ENCODE data around the gene CCDC183.
"Not testable (repeated sequence)": the region's sequence is repeated elsewhere in the genome, so short reads cannot be mapped to it uniquely, and the experiment has no call there.

CCDC183 gene

DNA sequence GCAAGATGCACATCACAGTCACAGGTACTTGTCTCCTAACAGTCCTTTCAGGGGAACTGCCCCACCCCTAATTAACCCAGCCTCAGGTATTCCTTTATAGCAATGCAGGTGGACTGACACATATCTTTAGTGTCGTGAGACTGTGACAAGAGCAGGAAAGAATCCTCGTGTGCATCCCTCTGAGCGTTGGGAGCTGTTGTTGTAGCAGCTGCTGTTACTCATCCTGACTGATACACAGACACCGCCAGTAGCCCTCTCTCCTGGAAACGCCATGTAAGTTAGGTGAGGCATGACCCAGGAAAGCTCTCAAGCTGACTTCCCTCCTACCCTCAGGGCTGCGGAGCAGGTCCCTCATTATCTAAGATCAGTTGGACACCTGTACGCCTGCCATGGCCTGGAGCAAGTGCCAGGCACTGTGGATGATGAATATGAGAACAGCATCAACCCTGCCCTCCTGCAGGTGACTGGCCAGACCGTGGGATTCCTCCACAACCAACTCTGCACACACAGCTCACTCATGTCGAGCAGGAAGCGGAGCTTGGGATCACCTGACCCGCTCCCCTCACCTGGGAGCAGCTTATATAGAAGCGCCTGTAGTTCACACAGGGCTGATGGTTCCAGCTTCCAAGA lies 21.6 kb upstream of the CCDC183 start:
- H3K36me3 ChIP-seq (ENCODE audit: insufficient read depth, low read length), result no peaks in the 10 kb centered on the region
- H3K4me3 ChIP-seq (ENCODE audit: low read length), result no peak overlapping the region
- no peak overlapping the region for H3K4me2 ChIP-seq (ENCODE audit: low read length)
- no peaks in the 10 kb centered on the region for H3K4me1 ChIP-seq (ENCODE audit: control insufficient read depth, insufficient read depth, low read length)
- H3K9me3 ChIP-seq (replicated peaks; ENCODE audit: low read length), result peaks cover 2% of the 10 kb centered on the region
- H3K27me3 ChIP-seq (ENCODE audit: control insufficient read depth, insufficient read depth, low read length), result peaks cover 36% of the 10 kb centered on the region
- H3K9ac ChIP-seq (ENCODE audit: low read depth, low read length), result no peak overlapping the region

GRCh38 chr9:136775191-136775590 lies 20.9 kb upstream of the CCDC183 start:
- Histone ChIP-seq H3K9me3 (replicated peaks; ENCODE audit: low read length) (peaks cover 2% of the 10 kb centered on the region), H3K4me1 (ENCODE audit: control insufficient read depth, insufficient read depth, low read length) (no peaks in the 10 kb centered on the region), H3K4me2 (ENCODE audit: low read length) (no peak overlapping the region), H3K27me3 (ENCODE audit: control insufficient read depth, insufficient read depth, low read length) (peaks cover 43% of the 10 kb centered on the region), H3K4me3 (ENCODE audit: low read length) (no peak overlapping the region), H3K36me3 (ENCODE audit: insufficient read depth, low read length) (no peaks in the 10 kb centered on the region), H3K9ac (ENCODE audit: low read depth, low read length) (no peak overlapping the region)

- no peaks in the 10 kb centered on the region for H3K36me3 ChIP-seq (ENCODE audit: insufficient read depth, low read length)
- no peak overlapping the region for H3K4me2 ChIP-seq (ENCODE audit: low read length)
- peaks cover 2% of the 10 kb centered on the region for H3K9me3 ChIP-seq (replicated peaks; ENCODE audit: low read length)
- no peak overlapping the region for H3K9ac ChIP-seq (ENCODE audit: low read depth, low read length)
- H3K27me3 ChIP-seq (ENCODE audit: control insufficient read depth, insufficient read depth, low read length), result peaks cover 46% of the 10 kb centered on the region
- no peaks in the 10 kb centered on the region for H3K4me1 ChIP-seq (ENCODE audit: control insufficient read depth, insufficient read depth, low read length)
- H3K4me3 ChIP-seq (ENCODE audit: low read length), result no peak overlapping the region
These were observed 19.2 kb upstream of the CCDC183 start for GRCh38 chr9:136776947-136777346.

- H3K27me3 ChIP-seq (ENCODE audit: control insufficient read depth, insufficient read depth, low read length), result peaks cover 45% of the 10 kb centered on the region
- H3K36me3 ChIP-seq (ENCODE audit: insufficient read depth, low read length), result no peaks in the 10 kb centered on the region
These were observed 18.8 kb upstream of the CCDC183 start for GRCh38 chr9:136777359-136777758.

GRCh38 chr9:136779808-136780207 lies 16.3 kb upstream of the CCDC183 start:
- no peaks in the 10 kb centered on the region for H3K4me1 ChIP-seq (ENCODE audit: control insufficient read depth, insufficient read depth, low read length)
- H3K9me3 ChIP-seq (replicated peaks; ENCODE audit: low read length), result no peaks in the 10 kb centered on the region
- H3K36me3 ChIP-seq (ENCODE audit: insufficient read depth, low read length), result no peaks in the 10 kb centered on the region
- peaks cover 47% of the 10 kb centered on the region for H3K27me3 ChIP-seq (ENCODE audit: control insufficient read depth, insufficient read depth, low read length)
- H3K4me3 ChIP-seq (ENCODE audit: low read length), result no peak overlapping the region
- no peak overlapping the region for H3K4me2 ChIP-seq (ENCODE audit: low read length)
- H3K9ac ChIP-seq (ENCODE audit: low read depth, low read length), result no peak overlapping the region

More at GRCh38 chr9:136777359-136777758, 18.8 kb upstream of the CCDC183 start:
- Histone ChIP-seq H3K9ac (ENCODE audit: low read depth, low read length) (no peak overlapping the region), H3K4me2 (ENCODE audit: low read length) (no peak overlapping the region), H3K9me3 (replicated peaks; ENCODE audit: low read length) (peaks cover 2% of the 10 kb centered on the region), H3K4me3 (ENCODE audit: low read length) (no peak overlapping the region), H3K4me1 (ENCODE audit: control insufficient read depth, insufficient read depth, low read length) (no peaks in the 10 kb centered on the region)

- no peaks in the 10 kb centered on the region for H3K9me3 ChIP-seq (replicated peaks; ENCODE audit: low read length)
- no peaks in the 10 kb centered on the region for H3K36me3 ChIP-seq (ENCODE audit: insufficient read depth, low read length)
- peaks cover 48% of the 10 kb centered on the region for H3K27me3 ChIP-seq (ENCODE audit: control insufficient read depth, insufficient read depth, low read length)
- no peak overlapping the region for H3K4me3 ChIP-seq (ENCODE audit: low read length)
- H3K4me2 ChIP-seq (ENCODE audit: low read length), result no peak overlapping the region
- H3K4me1 ChIP-seq (ENCODE audit: control insufficient read depth, insufficient read depth, low read length), result no peaks in the 10 kb centered on the region
- H3K9ac ChIP-seq (ENCODE audit: low read depth, low read length), result no peak overlapping the region
These were observed 13.7 kb upstream of the CCDC183 start for GRCh38 chr9:136782452-136782851.

GRCh38 chr9:136784249-136784996 lies 11.7 kb upstream of the CCDC183 start:
- Histone ChIP-seq H3K27me3 (ENCODE audit: control insufficient read depth, insufficient read depth, low read length) (peaks cover 29% of the 10 kb centered on the region), H3K36me3 (ENCODE audit: insufficient read depth, low read length) (no peaks in the 10 kb centered on the region), H3K9me3 (replicated peaks; ENCODE audit: low read length) (no peaks in the 10 kb centered on the region), H3K4me3 (ENCODE audit: low read length) (no peak overlapping the region), H3K9ac (ENCODE audit: low read depth, low read length) (no peak overlapping the region), H3K4me1 (ENCODE audit: control insufficient read depth, insufficient read depth, low read length) (no peaks in the 10 kb centered on the region), H3K4me2 (ENCODE audit: low read length) (no peak overlapping the region)

GRCh38 chr9:136784997-136785361 lies 11.2 kb upstream of the CCDC183 start:
- Histone ChIP-seq H3K36me3 (ENCODE audit: insufficient read depth, low read length) (no peaks in the 10 kb centered on the region), H3K4me3 (ENCODE audit: low read length) (no peak overlapping the region), H3K9ac (ENCODE audit: low read depth, low read length) (no peak overlapping the region)

GRCh38 chr9:136785565-136786355 lies 10.4 kb upstream of the CCDC183 start:
- H3K4me3 ChIP-seq (ENCODE audit: low read length); H3K9ac ChIP-seq (ENCODE audit: low read depth, low read length); H3K4me1 ChIP-seq (ENCODE audit: control insufficient read depth, insufficient read depth, low read length); H3K4me2 ChIP-seq (ENCODE audit: low read length); H3K36me3 ChIP-seq (ENCODE audit: insufficient read depth, low read length); H3K9me3 ChIP-seq (replicated peaks; ENCODE audit: low read length): not testable (repeated sequence)
- peaks cover 16% of the 10 kb centered on the region for H3K27me3 ChIP-seq (ENCODE audit: control insufficient read depth, insufficient read depth, low read length)

More at GRCh38 chr9:136784997-136785361, 11.2 kb upstream of the CCDC183 start:
- Histone ChIP-seq H3K27me3 (ENCODE audit: control insufficient read depth, insufficient read depth, low read length) (peaks cover 23% of the 10 kb centered on the region), H3K4me1 (ENCODE audit: control insufficient read depth, insufficient read depth, low read length) (peaks cover under 1% of the 10 kb centered on the region), H3K9me3 (replicated peaks; ENCODE audit: low read length) (no peaks in the 10 kb centered on the region), H3K4me2 (ENCODE audit: low read length) (no peak overlapping the region)

- Histone ChIP-seq H3K27me3 (ENCODE audit: control insufficient read depth, insufficient read depth, low read length) (peaks cover 11% of the 10 kb centered on the region), H3K36me3 (ENCODE audit: insufficient read depth, low read length) (no peaks in the 10 kb centered on the region)
These were observed 9.7 kb upstream of the CCDC183 start for GRCh38 chr9:136786451-136786850.

GRCh38 chr9:136786983-136787382 lies 9.2 kb upstream of the CCDC183 start:
- H3K4me2 ChIP-seq (ENCODE audit: low read length); H3K4me3 ChIP-seq (ENCODE audit: low read length); H3K36me3 ChIP-seq (ENCODE audit: insufficient read depth, low read length); H3K9ac ChIP-seq (ENCODE audit: low read depth, low read length); H3K4me1 ChIP-seq (ENCODE audit: control insufficient read depth, insufficient read depth, low read length); H3K9me3 ChIP-seq (replicated peaks; ENCODE audit: low read length): not testable (repeated sequence)
- H3K27me3 ChIP-seq (ENCODE audit: control insufficient read depth, insufficient read depth, low read length), result peaks cover 11% of the 10 kb centered on the region

More at GRCh38 chr9:136786451-136786850, 9.7 kb upstream of the CCDC183 start:
- Histone ChIP-seq H3K4me1 (ENCODE audit: control insufficient read depth, insufficient read depth, low read length) (peaks cover 7% of the 10 kb centered on the region), H3K9me3 (replicated peaks; ENCODE audit: low read length) (no peaks in the 10 kb centered on the region), H3K4me2 (ENCODE audit: low read length) (no peak overlapping the region), H3K9ac (ENCODE audit: low read depth, low read length) (no peak overlapping the region), H3K4me3 (ENCODE audit: low read length) (no peak overlapping the region)
